IPS DF 19.7 (cell line): ENCODE measurements around the gene RUNX1.

Experiments
- DNase-seq: peaks from one replicate; pipeline ENCODE4 v3.0.0-alpha.2; 2013; ENCODE audit warnings: low read depth, low spot score

The RUNX1 gene

DNA sequence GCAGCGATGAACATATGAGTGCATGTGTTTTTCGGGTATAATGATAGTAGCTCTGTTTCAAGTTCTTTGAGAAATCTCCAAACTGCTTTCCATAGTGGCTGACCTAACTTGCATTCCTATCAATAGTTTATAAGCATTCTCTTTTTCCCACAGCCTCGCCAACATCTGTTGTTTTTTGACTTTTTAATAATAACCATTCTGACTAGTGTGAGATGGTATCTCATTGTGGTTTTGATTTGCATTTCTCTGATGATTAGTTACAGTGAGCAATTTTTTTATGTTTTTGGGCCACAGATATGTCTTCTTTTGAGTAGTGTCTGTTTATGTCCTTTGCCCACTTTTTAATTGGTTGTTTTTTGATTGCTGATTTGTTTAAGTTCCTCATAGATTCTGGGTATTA is 10.6 kb upstream of the RUNX1 start:
- no peak for DNase-seq

GRCh38 chr21:35058058-35058457 is 9.0 kb upstream of the RUNX1 start:
- DNase-seq, result no peak

- no peak for DNase-seq
Measured at GRCh38 chr21:35057428-35057827, 8.3 kb upstream of the RUNX1 start.

- DNase-seq, result no peak
Measured at GRCh38 chr21:35053356-35054096, 4.4 kb upstream of the RUNX1 start.

DNA sequence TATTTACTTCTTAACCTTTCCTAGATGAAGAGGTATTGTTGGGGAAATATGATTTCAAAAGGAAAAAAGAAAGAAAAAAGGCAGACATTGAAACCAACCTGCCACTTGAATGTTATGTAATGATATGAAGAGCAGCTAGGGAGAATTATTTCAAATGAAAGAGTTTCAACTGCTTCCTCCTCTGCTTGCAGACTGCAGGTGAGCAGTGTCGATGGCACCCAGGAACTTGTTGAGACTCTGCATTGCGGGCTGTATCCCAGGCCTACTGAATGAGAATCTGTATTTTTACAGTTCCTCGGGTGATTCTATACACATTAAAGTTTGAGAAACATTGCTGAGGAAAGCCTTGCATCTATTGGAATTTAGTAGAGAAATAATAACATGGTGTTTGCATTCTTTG is 3.7 kb upstream of the RUNX1 start:
- DNase-seq, result no peak

GRCh38 chr21:35051287-35051818 is 2.3 kb upstream of the RUNX1 start:
- DNase-seq, result peak; percentile 35

GRCh38 chr21:35050348-35051286 is 1.5 kb upstream of the RUNX1 start:
- no peak for DNase-seq

- DNase-seq, result no peak
Measured at GRCh38 chr21:35048183-35048601, 910 bp downstream of the RUNX1 start.

DNA sequence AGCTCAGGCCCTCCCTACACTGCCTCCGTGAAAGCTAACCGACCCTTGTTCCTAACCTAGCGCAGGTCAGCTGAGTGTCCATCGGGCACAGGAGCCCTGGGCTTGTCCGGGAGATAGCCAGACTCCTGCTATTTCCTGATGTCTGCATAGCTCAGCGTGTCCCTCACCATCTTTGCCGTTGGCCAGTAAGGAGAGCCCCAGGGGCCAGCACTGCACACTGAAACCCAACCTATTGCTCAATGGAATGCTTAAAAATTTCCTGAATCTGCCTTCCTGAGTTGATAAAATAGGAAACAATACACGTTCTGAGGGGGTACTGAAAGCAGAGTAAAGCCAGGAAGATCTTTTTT is 2.2 kb downstream of the RUNX1 start:
- no peak for DNase-seq

DNA sequence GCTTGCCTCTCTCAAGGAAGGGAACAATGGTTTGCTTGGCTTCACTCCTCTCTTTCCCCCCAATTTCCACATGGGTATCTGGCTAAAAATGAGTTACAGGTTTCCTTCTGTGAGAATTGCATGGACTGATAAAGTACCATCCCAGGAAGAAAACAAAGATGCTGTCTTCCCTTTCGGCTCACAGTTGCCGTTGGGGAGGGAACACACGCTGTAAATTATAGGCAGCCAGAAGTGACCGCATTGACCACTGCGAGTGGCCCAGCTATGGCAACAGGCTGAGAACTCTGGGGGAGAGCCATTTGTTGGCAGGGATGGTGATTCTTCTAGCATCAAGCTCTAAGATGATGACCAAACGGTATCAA is 2.9 kb downstream of the RUNX1 start:
- DNase-seq, result no peak

DNA sequence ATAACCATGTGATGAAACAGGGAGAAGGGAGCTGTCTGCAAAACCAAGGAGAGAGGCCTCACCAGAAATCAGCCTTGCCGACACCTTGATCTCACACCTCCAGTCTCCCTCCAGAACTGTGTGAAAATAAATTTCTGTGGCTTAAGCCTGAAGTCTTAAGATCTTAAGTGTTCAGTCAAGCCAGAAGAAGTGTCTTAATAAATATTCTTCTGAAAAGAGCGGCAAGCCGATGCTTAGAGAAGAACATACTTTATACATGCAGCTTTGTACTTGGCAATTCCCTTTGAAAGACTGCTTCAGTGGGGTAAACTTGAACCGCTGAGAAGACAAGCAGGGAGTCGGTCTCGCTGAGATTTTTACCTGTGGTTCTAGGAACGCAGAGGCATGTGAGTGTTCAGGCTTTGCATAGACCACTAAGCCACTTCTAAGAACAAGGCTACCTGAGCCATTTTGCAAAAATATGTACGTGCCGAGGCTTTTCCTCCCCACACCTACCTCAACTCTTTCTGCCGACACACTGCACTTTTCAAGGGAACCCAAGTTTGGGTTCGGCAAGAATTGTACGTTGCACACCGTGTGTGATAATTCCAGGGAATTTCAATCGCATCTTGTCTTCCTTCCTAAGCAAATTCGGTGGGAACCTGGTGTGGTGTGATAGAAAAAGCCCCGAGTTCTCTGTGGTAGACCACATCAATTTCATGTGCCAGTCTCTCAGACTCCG is 3.4 kb downstream of the RUNX1 start:
- DNase-seq, result no peak

DNA sequence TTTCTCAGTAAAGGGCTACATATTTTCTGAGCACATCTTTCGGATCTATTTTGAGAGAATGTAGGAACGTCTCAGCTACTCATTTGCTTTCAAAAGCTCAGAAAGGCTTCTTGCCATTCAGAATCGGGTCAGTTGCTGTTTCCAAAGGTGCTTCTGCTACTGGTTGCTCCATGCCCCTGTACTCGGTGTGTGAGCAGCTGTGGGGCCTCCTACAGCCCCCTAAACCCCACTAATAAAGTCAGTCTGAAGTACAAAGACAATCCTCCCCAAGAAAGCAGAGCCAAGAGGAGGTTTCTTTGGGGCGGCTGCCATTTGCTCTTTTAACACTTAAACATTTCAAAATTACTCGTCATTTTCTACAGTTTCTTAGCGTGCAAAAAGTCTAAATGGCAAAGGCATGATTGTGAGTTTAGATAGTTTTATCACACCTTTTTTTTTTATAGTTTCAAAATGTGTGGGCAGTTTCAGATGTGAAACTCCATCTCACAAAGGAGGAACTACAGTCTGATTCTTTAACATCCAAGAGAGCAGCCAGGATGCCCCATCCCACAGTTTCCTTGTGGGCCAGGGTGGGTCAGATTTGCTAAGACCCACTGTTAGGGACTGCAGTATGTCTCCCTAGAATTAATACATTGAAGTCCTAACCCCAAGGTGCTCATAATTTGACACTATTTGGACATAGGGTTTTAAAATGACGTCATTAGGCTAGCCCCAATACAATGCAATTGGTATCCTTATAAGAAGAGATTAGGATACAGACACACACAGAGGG is 4.1 kb downstream of the RUNX1 start:
- DNase-seq, result no peak

GRCh38 chr21:35044128-35044527 is 5.0 kb downstream of the RUNX1 start:
- DNase-seq, result no peak

DNA sequence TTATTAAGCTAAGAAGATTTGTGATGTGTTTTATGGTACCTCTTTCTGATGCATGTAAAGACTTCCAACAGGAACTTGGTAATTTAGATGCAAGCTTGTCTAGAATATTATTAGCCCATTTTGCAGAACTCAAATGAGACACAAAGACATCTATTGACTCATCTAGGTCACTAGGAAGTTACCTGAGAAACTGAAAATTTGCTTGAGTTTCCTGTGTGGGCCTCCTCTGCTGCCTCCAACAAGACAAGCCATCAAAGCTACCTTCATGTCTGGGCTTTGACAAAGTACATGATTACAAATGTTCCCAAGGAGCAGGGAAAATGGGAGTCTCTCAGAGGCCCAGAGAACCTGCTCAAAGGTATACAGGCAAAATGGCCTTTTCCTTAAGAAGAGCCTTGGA is 5.6 kb downstream of the RUNX1 start:
- no peak for DNase-seq

DNA sequence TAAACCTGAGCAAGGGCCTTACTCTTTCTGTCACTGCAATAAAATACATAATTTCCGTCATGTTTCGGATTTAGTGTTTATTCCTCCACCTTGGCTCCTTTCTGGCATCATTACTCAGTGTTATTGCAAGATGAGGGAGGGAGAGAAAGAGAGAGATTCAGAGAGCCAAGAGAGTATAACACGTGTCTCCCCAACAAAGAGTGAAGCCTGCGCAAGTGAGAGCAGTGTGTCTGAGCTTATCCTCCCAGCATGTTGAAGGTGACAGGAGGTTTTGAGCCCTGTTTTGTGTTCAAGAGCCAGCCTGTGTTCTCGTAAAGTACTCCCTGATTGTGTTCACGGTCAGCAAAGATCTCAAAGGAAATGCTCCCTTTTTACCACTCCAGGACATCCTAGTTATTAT is 6.3 kb downstream of the RUNX1 start:
- no peak for DNase-seq

DNA sequence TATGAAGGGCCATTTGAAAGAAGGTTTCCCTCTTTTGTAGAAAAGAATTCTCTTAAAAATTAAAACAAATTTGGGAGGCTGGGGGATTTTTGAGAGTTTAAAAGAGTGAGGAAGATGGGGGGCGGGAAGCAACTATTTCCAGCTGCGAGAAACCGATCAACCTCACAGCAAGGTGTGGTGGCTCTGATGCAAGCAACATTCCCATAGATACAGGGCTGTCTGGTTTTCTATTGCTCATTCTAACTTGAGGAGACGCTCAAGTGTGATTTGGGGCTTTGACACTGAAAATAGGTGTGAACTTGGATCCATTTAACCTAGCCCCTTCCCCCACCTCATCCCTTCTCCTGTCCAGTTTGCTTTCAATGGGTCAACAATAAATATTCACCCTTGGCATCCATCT is 7.2 kb downstream of the RUNX1 start:
- DNase-seq, result no peak

DNA sequence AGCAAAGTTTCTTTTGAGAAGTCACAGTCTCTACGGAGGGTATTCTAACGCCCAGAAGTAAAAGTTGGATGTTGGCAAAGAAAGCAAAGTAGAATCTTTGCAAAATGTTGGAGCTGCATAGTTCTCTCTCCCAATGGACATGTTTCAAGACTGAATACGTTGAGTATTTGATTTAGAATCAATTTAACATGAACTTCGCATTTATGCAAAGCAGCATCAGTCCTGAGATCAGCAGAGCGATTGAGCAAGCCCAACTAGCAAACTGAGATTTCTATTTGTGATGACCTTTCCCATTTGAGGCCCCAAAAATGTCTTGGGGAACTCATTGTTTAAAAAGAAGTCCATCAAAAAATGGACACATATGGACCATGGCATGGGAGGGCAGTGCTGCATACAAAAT is 8.0 kb downstream of the RUNX1 start:
- DNase-seq, result no peak

- no peak for DNase-seq
Measured at GRCh38 chr21:35039595-35040289, 9.4 kb downstream of the RUNX1 start.

GRCh38 chr21:35038772-35039319 is 10.3 kb downstream of the RUNX1 start:
- DNase-seq, result no peak

DNA sequence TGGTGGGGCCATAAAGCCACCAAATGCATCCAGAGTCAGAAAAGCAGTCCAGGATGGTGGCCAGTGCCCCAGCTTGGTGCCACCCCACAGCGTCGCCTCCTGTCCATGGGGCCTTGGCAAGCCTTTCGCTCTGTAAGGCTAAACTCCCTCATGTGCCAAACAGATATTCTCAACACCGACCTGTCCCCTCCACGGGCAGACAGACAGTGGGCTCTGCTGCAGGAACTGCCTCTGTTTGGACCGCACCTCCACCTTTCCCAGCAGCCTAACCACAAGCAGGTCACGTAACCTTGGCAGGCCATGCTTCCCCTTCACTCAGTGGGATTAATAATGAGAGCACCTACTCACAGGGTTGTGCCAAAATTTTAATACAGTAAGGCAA is 11.7 kb downstream of the RUNX1 start:
- DNase-seq, result no peak
